COLO668 (cell line): ENCODE results near the gene PAXX.
A peak's percentile ranks its signal among the peaks of the same experiment; 100 is the strongest.

ENCODE experiments used
- DNase-seq: peaks from one replicate; lab custom pipeline; 2025; ENCODE audit not compliant: unreplicated experiment; lab: John Stamatoyannopoulos, UW

Gene PAXX

DNA sequence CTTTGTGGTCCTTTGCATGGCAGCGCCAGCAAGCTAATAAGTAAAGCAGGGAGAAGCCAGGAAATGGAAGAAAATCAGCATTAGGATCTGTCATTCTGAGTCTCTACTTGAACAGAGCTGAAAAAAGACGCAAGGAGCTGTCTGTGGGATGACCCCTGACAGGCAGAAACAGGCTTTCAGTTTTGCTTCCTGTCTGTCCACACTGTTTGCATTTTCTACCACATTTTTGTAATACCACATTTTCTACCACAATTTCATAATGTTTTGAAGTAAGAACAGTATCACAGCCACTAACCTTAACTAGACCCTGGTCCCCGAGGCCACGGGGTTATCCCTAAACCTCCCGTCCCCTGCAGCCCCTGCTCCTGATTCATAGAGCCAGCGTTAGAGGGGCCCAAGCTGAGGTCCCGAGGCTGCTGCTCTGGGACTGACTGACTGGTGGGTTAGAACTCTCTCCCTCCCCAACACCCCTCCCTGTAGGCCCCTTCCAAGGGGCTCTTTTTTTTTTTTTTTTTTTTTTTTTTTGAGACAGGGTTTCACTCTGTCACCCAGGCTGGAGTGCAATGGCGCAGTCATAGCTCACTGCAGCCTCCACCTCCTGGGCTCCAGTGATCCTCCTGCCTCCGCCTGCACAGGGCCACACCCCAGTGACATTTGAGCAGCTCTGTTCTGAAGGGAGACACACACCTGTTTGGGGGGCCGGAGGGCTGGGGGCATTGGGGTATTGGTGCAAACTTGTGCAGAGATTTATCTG, 8.1 kb downstream of the PAXX start:
- no peak for DNase-seq

DNA sequence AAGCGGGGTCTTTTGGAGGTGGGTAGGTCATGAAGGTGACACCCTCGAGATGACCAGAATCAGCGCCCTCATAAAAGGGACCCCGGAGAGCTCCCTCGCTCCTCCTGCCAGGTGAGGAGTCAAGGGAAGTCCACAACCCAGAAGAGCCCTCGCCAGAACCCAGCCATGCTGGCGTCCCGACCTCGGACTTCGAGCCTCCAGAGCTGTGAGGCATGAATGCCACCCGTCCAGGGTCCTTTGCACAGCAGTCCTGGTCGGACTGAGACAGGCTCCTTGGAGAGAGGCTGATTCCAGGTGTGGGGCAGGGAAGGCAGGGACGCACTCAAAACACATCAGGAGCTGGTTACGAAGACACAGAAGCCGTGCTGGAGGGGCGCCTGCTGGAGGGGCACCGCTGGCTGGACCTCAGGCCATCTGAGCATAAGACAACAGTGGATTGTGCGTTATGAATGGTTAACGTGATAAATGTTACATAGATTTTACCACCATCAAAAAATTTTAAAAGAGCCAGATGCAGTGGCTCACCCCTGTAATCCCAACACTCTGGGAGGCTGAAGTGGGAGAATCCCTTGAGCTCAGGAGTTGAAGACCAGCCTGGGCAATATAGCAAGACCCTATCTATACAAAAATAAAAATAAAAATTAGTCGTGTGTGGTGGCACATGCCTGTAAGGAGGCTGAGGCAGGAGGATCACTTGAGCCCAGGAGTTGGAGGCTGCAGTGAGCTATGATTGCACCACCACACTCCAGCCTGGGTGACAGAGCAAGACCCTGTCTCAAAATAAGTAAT, 9.8 kb downstream of the PAXX start:
- DNase-seq: no peak

DNA sequence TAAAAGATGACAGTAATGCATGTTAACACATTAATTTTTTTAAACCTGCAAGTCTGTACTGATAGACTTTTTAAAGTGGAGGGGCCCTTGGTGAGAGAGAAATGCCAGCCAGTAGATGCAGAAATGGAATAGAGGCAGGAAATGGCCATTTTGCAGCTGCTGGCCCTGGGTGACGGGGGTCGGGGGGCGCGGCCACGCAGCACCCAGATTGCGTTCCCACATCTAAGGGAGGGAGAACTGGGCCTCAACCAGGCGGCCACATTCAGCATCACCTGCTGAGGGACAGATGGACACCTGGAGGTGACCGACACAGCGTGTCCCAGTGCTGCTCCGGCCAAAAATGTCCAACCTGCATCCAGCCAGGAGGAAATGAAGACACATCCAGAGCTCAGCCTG, 10.4 kb downstream of the PAXX start:
- no peak for DNase-seq

DNA sequence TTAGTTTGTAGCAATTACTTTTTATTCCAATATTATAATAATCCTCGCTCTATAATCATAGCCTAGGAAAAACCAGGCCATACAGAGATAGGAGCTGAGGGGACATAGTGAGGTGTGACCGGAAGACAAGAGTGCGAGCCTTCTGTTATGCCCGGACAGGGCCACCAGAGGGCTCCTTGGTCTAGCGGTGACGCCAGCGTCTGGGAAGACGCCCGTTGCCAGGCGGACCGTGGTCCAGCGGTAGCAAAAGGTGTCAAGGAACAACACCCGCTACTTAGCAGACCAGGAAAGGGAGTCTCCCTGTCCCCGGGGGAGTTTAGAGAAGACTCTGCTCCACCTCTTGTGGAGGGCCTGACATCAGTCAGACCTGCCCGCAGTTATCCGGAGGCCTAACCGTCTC, 12.1 kb downstream of the PAXX start:
- DNase-seq: peak; percentile 21

DNA sequence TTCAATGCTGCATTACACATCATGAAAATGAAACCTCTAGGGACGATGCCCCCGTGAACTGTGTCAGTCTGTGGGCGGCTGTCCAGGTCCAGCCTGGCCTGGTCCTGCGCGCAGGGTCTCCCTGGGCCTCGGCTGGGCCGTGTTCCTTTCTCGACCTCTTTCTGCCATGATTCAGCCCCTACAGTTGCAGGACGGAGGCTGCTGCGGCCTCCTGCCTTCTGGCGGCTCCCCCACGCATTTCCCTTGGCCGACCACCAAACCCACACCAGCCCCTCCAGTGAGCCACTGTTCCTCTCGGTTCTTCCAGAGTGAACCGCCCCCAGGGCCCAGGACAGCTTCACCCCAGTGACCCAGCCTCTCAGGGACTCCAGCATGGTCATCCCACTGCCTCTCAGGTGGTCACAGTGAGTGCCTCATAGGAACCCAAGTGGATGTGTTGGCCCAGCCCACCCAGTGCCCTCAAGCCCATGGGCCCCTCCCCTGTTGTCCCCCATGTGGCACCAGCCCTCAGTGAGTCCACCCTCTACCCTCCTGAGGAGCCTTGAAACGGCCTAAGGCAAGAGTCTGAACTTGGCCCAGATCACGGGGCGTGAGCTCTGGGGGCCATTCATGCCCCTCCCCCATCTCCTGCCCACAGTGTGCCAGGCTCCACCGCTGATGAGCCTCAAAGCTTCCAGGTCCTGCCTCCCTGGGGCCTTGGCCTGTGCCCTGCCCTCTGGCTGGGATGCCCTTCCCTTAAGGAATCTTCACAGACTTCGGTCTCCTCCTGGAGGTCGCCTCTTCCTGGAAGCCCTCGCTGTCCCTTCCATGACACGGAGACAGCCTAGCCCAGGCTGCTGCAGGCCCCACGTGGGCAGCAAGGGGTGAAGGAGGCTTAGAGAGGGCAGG, 14.1 kb downstream of the PAXX start:
- DNase-seq: no peak

DNA sequence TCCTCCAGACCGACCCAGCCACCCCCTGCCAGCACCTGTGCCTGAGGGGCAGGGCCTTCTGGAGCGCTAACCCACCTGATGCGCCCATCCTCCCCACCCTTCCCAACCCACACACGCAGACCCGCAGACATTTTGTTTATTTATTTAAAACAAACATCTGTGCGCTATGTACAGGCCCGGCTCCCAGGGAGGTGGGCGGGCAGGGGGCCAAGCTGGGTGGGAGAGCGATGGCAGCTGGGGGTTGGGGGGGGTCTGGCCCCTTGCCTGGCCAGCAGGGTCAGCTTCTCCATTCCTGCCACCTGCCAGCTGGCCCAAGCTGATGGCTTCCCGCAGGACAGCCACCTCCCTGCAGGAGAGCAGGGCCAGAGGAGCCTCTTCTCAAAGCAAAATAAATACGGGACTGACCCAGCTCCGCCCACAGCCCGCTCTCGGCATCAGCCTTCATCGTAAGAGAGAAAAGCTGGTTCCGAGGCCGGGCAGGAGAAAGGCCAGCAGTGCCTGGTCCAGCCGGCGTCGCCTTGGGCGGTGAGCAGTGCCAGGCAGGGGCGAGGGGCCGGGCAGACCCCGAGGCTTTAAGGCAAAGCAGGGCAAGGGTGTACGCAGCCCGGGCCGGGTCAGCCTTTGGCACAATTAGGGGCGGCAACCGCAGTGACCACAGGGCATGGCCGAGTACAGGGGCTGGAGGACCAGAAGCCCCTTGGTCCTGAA, 15.0 kb downstream of the PAXX start:
- peak; percentile 66 for DNase-seq

DNA sequence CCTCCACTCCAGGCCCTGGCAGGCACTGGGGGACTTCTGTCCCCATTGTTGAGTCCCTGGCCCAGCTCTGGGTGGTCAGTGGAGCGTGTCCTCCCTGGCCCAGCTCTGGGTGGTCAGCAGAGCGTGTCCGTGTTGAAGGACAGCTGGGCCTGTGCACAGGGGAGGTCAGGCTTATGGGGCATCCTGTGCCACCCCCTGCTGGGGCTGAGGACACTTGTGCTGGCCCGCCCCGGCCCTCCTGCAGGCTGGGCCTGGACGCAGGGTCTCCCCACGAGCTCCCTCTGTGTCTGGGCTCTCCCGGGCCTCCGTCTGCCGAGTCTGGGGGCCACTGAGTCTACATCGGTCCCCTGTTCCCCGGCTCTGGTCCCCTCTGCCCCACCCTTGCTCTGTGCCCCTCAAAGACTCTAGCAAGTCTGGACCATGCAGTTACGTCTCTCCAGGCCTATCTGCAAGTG, 15.6 kb downstream of the PAXX start:
- no peak for DNase-seq

DNA sequence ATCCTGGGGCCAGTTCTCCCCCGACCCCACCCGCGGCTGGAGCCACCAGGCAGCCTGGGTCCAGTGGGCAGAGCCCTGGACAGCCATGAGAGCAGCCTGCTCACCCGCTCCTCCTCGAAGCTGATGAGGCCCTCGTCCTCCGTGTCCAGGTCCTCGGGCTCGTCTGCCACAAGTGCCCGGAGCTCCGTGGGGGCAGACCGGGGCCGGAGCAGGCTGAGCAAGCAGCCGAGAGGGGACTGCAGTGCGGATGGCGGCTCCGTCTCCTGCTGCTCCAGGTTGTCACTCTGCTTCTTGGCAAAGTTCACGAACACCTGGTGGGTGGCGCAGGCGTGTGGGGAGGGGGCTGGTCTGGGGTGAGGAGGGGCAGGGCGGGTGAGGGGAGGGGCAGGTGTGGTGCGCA, 16.1 kb downstream of the PAXX start:
- DNase-seq: no peak

DNA sequence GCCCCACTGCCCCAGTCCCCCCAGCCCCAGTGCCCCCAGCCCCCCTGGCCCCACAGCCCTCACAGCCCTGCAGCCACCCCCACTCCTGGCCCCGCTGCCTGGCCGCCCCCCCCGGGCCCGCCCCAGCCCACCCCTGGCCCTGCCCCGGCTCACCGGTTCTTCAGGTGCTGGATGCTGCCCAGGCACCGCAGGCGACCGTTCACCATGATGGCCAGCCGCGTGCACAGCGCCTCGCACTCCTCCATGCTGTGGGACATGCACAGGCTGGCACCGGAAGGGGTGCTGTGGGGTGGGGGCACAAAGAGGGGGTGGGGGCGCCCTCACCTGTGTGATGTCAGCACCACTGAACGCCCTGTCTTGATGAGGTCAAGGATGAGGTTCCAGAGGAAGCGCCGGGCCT, 17.0 kb downstream of the PAXX start:
- DNase-seq: no peak

DNA sequence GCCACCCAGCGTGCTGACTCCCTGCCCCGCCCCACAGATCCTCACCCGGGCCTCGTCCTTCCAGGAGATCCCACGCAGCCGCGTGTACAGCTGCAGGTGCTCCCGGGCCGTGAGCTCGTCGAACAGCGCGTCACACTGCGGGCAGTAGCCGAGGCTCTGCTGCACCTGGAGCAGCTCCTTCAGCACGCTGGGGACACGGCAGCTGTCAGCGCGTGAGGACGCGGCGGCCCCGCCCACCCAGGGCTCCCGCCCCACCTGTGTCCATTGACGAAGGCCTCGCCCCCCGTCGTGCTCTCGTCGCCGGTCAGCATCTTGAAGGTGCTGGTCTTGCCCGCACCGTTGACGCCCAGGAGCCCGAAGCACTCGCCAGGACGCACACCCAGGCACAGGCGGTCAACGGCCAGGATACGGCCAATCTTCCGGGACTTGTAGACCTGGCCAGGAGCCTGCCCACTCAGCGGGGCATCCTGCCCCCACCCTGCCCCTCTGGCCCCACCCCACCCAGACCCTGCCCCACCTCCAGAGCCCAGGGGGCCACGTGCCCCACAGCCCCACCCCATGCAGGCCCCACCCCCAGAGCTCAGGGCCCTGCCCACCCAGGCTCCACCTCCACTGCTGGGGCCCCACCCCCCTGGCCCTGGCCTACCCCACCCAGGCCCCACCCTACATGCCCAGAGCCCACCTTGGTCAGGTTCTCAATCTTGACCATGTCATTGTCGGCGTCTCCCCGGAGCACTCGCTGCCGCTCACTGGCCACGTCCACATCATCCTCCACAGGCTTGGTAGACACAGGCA, 17.9 kb downstream of the PAXX start:
- peak; percentile 87 for DNase-seq

DNA sequence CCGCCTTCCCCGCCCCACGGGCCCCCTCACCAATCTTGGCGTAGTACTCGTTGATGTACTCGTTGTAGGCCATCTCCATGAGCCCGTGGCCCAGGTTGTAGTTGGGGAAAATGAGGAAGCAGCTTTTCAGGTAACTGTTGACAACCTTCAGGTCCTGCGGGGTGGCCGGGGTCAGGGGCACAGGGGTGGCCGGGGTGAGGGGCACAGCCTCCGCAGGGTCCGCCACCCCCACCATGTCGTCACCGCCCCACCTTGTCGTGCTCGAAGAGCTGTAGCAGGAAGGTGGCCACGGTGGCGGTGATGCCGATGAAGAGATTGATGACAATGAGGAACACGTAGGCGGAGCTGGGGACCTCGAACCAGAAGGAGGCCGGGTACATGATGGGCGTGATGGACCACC, 18.9 kb downstream of the PAXX start:
- no peak for DNase-seq

DNA sequence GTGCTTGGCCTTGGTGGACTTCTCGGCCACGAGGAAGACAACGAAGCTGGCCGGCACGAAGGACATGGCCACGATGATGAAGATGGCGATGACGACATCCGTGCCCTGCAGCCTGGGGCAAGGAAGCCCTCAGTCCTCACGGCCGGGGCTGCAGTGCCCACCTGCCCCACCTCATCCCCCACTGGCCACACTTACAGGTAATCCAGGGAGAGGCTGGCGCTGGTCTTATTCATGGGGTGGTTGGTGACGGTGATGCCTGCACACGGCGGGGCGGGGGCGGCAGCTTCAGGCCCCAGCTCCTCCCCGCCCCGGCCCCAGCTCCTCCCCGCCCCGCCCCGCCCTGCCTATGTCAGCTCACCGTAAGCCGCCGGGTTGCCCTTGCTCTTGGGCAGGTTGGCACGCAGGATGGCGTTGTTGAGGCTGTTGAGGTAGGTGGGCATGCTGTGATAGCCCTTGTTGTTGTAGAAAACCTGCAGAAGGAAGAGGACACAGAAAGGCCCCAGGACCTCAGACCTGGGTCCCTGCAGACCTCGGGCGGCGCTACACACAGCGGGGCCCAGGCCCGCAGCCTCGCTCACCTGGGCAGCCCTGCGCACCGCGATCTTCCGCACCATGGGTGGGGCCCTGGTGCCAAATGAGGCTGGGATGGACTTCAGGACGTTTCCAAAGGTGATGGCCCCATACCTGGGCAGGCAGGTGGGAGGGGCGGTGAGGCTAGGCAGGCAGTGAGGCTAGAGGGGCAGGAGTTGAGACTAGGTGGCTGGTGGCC, 19.9 kb downstream of the PAXX start:
- no peak for DNase-seq

DNA sequence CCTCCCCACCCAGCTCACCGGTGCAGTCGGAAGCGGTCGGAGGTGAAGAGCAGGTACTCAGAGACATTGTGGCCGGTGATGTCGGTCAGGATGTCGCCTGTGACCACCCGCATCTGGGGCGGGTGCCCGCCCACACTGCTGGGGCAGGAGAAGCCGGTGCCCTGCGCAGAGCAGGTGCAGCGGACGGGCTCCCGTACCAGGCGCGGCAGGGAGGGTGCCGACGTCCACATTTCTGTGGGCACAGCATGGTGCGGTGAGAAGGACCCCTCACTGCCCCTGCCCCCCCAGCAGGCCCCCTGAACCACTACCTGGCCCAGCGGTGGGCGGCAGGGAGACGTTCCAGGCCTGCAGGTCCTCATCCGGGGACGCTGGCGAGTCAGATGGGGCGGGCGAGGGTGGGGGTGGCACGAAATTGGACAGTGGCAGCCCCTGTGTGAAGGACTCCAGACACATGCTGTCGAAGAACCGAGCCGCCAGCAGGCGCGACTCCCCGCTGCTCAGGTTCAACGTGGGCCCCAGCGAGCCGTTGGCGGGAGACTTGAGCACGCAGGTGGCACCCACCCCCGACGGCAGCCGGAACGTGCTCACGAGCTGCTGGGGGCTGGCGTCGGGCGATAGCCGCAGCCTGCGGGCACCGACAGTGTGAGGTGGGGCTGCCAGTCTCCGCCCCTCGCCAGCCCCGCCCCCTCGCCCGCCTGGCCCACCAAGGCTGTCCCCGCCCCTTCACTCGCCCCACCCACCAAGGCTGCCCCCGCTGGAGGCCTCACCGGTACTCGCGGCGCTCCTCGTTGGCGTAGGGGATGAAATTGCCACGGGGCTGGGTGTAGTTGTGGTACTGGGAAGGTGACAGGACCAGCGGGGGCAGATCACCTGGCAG, 20.7 kb downstream of the PAXX start:
- no peak for DNase-seq

DNA sequence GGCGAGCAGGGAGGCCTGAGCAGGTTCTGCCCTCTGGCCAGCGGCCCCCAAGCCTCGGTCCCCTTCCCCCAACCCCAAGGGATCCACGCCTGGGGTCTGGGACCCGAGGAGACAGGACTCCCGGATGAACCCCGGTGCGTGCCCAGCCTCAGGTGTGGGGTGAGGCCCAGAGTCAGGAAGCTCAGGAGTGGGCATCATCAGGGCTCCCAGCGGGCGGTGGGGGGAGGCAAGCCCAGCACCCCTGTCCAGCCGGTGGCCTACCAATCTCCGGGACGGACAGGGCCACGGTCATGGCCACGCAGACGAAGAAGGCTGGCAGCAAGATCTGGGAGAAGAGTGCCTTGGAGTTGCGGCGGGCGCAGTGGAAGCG, 21.3 kb downstream of the PAXX start:
- no peak for DNase-seq

DNA sequence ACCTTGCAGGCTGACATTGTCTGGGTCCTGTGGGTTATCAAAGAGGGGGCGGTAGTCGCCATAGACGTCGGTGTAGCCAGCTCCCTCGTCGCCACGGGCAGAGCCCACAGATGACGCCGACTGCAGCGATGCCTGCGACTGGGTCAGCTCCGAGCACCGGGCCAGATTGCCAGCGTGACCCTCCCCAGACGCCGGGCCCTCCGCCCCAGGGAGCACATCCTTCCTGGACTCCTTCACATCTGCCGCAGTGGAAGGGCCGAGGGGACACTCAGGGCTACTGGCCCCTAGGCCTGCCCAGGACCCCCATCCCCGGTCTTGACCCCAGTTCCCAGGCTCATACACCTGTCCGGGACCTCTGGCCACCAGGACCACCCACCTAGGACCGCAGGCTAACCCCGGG, 21.9 kb downstream of the PAXX start:
- no peak for DNase-seq

DNA sequence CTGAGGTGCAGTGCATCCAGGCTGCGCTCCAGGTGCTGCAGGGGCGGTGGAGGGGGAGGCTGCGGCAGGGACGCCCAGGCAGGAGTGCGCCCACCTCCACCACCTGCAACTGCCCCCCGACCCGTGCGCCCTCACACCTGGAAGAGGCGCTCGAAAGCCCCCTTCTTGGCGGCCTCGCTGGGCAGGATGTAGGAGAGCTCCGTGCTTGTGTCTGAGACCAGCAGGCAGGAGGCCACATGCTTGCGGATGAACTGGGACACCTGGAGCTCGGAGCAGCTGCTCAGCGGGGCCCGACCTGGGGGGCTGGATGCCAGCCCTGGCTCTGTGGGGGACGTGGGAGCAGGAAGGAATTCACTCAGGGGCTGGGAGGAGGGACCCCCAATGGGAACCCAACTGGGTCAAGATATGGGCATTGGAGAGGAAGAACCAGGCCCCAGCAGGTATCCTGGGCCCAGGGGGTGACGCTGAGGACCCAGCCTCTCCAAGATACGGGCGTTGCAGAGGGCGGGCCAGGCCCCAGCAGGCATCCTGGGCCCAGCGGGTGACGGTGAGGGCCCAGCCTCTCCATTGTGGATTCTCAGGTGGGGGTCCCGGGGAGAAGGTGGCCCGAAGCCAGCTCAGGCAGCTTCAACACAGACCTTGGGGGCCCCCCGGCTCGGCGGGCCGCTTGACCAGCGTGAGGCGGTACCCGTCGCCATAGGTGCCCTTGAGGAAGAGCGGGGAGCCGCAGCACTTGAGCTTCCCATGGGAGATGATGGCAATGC, 22.7 kb downstream of the PAXX start:
- DNase-seq: no peak

DNA sequence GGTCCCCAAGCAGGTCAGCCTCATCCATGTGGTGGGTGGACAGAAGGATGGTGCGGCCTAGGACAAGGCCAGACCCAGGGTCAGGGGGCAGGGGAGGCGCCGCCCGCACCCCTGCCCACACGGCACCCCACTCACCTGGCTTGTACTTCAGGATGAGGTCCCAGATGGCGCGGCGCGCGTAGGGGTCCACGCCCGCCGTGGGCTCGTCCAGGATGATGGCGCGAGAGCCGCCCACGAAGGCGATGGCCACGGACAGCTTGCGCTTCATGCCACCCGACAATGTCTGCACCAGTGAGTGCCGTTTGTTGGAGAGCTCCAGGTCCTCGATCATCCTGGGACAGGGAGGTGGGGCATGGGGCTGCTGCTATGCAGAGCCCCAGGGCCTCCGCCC, 23.3 kb downstream of the PAXX start:
- no peak for DNase-seq

DNA sequence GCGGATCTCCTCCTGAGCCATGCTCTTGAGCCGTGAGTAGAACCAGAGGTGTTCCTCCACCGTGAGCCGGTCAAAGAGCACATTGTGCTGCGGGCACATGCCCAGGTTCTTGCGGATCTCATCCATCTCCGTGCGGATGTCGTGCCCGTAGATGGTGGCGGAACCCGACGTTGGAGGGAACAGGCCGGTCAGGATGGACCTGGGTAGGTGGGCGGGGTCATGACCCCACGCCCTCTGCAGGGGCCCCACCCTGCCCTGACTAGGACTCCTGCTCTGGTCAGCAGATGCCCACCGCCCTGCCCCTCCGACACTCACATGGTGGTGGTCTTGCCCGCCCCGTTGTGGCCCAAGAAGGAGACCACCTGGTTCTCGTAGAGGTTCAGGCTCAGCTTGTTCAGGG, 23.8 kb downstream of the PAXX start:
- DNase-seq: no peak
